Hematopoietic multipotent progenitor cell treated with erythropoietin and hydrocortisone succinate and interleukin-3 and kit ligand, for 15 days (in vitro differentiated cells): ENCODE results near the gene XKR8.
"Not testable (repeated sequence)": the region's sequence is repeated elsewhere in the genome, so short reads cannot be mapped to it uniquely, and the experiment has no call there.

Experiments
- DNase-seq: peaks from one replicate; pipeline ENCODE4 v3.0.0-alpha.2; 2015; ENCODE audit warnings: low spot score

XKR8 gene

GRCh38 chr1:27990920-27991537 lies 31.3 kb downstream of the XKR8 start:
- no peak for DNase-seq

GRCh38 chr1:27992276-27992675 lies 32.5 kb downstream of the XKR8 start:
- no peak for DNase-seq

GRCh38 chr1:27993241-27993640 lies 33.5 kb downstream of the XKR8 start:
- DNase-seq = no peak

DNA sequence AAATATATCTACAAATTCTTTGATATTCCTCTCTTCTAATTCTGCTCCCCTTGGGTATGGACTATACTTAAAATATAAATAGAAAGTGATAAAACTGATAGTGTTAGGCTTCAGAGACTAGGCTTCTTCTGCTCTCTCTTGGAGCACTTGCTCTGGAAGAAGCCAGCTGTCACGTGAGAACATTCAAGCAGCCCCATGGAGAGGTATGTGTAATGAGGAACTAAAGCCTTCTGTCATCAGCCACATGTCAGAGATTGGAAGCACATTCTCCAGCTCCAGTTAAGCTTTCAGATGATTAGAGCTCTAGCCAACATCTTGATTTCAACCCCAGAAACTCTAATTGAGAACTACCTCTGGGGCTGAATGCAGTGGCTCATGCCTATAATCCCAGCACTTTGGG lies 34.3 kb downstream of the XKR8 start:
- DNase-seq = no peak

- not testable (repeated sequence) for DNase-seq
These were observed 34.8 kb downstream of the XKR8 start for GRCh38 chr1:27994526-27994925.

GRCh38 chr1:27999055-27999454 lies 39.3 kb downstream of the XKR8 start:
- no peak for DNase-seq

DNA sequence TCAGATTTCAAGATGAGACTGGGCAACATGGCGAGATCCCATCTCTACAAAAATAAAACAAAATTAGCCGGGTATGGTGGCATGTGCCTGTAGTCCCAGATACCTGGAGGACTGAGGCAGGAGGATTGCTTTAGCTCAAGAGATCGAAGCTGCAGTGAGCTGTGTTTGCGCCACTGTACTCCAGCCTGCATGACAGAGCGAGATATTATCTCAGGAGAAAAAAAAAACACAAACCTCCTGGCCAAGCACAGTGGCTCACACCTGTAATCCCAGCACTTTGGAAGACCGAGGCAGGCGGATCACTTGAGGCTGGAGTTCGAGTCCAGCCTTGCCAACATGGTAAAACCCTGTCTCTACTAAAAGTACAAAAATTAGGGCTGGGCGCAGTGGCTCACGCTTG lies 42.8 kb downstream of the XKR8 start:
- no peak for DNase-seq

DNA sequence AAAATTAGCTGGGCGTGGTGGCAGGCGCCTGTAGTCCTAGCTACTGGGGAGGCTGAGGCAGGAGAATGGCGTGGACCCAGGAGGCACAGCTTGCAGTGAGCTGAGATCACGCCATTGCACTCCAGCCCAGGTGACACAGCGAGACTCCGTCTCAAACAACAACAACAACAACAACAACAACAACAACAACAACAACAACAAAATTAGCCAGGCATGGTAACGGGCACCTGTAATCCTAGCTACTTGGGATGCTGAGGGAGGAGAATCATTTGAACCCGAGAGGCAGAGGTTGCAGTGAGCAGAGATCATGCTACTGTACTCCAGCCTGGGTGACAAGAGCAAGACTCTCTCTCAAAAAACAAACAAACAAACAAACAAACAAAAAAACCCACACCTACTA lies 43.3 kb downstream of the XKR8 start:
- DNase-seq = not testable (repeated sequence)

- DNase-seq = no peak
These were observed 51.2 kb downstream of the XKR8 start for GRCh38 chr1:28010969-28011368.
